Neural progenitor cell (in vitro differentiated cells): ENCODE data around the gene TMEM167A. TPM values are rescaled to one million over a fixed set of nuclear protein-coding genes. Genes with fewer than 3 reads are reported as not detected.

ENCODE experiments used
- DNase-seq: peaks from one replicate; pipeline ENCODE4 v3.0.0-alpha.2; 2016; ENCODE audit warnings: low spot score
- H2AFZ ChIP-seq: fragments of 200-600 bp; sonication (generic); replicated peaks from 2 replicates; pipeline ENCODE4 v1.6.1; 2016; ENCODE audit warnings: antibody characterized with exemption
- H3F3A ChIP-seq: fragments of 200-600 bp; sonication (generic); 2 replicates; pipeline ENCODE4 v1.6.1; 2016; ENCODE audit warnings: antibody characterized with exemption, low read depth
- H3K27ac ChIP-seq: fragments of 200-600 bp; sonication (generic); 2 replicates; pipeline ENCODE4 v1.5.1; 2016; ENCODE audit warnings: mild to moderate bottlenecking
- H3K27me3 ChIP-seq: fragments of 200-600 bp; sonication (generic); 2 replicates; pipeline ENCODE4 v1.6.1; 2016; ENCODE audit warnings: mild to moderate bottlenecking, moderate library complexity
- H3K36me3 ChIP-seq: fragments of 200-600 bp; sonication (generic); 2 replicates; pipeline ENCODE4 v1.5.1; 2016
- H3K4me1 ChIP-seq: fragments of 200-600 bp; sonication (generic); 2 replicates; pipeline ENCODE4 v1.6.1; 2016; ENCODE audit warnings: mixed run types
- H3K4me2 ChIP-seq: fragments of 200-600 bp; sonication (generic); 2 replicates; pipeline ENCODE4 v1.6.1; 2016
- H3K4me3 ChIP-seq: fragments of 200-600 bp; sonication (generic); 2 replicates; pipeline ENCODE4 v1.5.1; 2016
- H3K79me2 ChIP-seq: fragments of 200-600 bp; sonication (generic); 2 replicates; pipeline ENCODE4 v1.6.1; 2016; ENCODE audit warnings: low read depth
- H3K9ac ChIP-seq: fragments of 200-600 bp; sonication (generic); 2 replicates; pipeline ENCODE4 v1.6.1; 2016
- H3K9me3 ChIP-seq: fragments of 200-600 bp; sonication (generic); 2 replicates; pipeline ENCODE4 v1.5.1; 2016; ENCODE audit warnings: low read depth
- H4K20me1 ChIP-seq: fragments of 200-600 bp; sonication (generic); 2 replicates; pipeline ENCODE4 v1.6.1; 2016; ENCODE audit warnings: low read depth
- H3K27ac Mint-ChIP-seq: 3 replicates; pipeline ENCODE4 v1.8.0; 2021; ENCODE audit warnings: mixed read lengths
- H3K27me3 Mint-ChIP-seq: 2 replicates; pipeline ENCODE4 v1.8.0; 2022; ENCODE audit warnings: low read depth, mild to moderate bottlenecking, inconsistent platforms, moderate library complexity, mixed read lengths; ENCODE audit not compliant: insufficient read depth
- H3K36me3 Mint-ChIP-seq: 3 replicates; pipeline ENCODE4 v1.8.0; 2021; ENCODE audit warnings: mixed read lengths
- H3K4me1 Mint-ChIP-seq: 3 replicates; pipeline ENCODE4 v1.8.0; 2021; ENCODE audit warnings: mixed read lengths
- H3K4me3 Mint-ChIP-seq: 3 replicates; pipeline ENCODE4 v1.8.0; 2021; ENCODE audit warnings: mild to moderate bottlenecking, moderate library complexity, mixed read lengths
- H3K9me3 Mint-ChIP-seq: 3 replicates; pipeline ENCODE4 v1.8.0; 2020; ENCODE audit warnings: mixed read lengths
- CTCF ChIP-seq: fragments of 200-600 bp; sonication (generic); IDR thresholded peaks from 2 replicates; pipeline ENCODE4 v1.5.1; 2017; ENCODE audit warnings: antibody characterized with exemption, mild to moderate bottlenecking
- EZH2 ChIP-seq: fragments of 200-600 bp; sonication (generic); IDR thresholded peaks from 2 replicates; pipeline ENCODE4 v1.6.1; 2017; ENCODE audit warnings: antibody characterized with exemption, mild to moderate bottlenecking, moderate library complexity
- EZH2phosphoT487 ChIP-seq: fragments of 200-600 bp; sonication (generic); IDR thresholded peaks from 2 replicates; pipeline ENCODE4 v1.6.1; 2017; ENCODE audit warnings: antibody characterized with exemption
- total RNA-seq: library from RNA; depleted of rRNA; stranded (reverse); fragments of >200 nt; gene quantifications from 2 replicates; pipeline ENCODE4 v1.2.3, GENCODE V29; 2015; ENCODE audit warnings: low replicate concordance

Gene TMEM167A
- total RNA-seq, 1 donor from 2014 or later, result 185 TPM

GRCh38 chr5:83055166-83055565 lies 22.0 kb downstream of the TMEM167A start:
- TF ChIP-seq EZH2phosphoT487 (no peak), EZH2 (no peak), CTCF (no peak)
- H3K4me1 Mint-ChIP-seq, result no peaks in the 10 kb centered on the region
- DNase-seq, result no peak
- H3K4me3 ChIP-seq, result no peak overlapping the region
- peaks cover 20% of the 10 kb centered on the region for H3K79me2 ChIP-seq
- peaks cover 12% of the 10 kb centered on the region for H3K36me3 ChIP-seq
- no peaks in the 10 kb centered on the region for H3K9me3 Mint-ChIP-seq
- no peak overlapping the region for H3K27ac ChIP-seq
- no peaks in the 10 kb centered on the region for H4K20me1 ChIP-seq
- H3K27me3 ChIP-seq, result no peaks in the 10 kb centered on the region
- no peaks in the 10 kb centered on the region for H3K9me3 ChIP-seq
- no peak overlapping the region for H3K9ac ChIP-seq
- H3K27ac Mint-ChIP-seq, result no peak overlapping the region
- H3K27me3 Mint-ChIP-seq, result no peaks in the 10 kb centered on the region
- H2AFZ ChIP-seq, result no peak overlapping the region
- H3K36me3 Mint-ChIP-seq, result peaks cover 35% of the 10 kb centered on the region
- H3K4me1 ChIP-seq, result no peaks in the 10 kb centered on the region
- H3K4me3 Mint-ChIP-seq, result no peak overlapping the region
- no peaks in the 10 kb centered on the region for H3F3A ChIP-seq
- H3K4me2 ChIP-seq, result no peak overlapping the region

- Histone ChIP-seq H3K79me2 (no peaks in the 10 kb centered on the region), H2AFZ (no peak overlapping the region), H3K9ac (no peak overlapping the region), H3K27me3 (no peaks in the 10 kb centered on the region), H3F3A (no peaks in the 10 kb centered on the region), H3K9me3 (no peaks in the 10 kb centered on the region), H4K20me1 (no peaks in the 10 kb centered on the region), H3K36me3 (no peaks in the 10 kb centered on the region), H3K4me2 (no peak overlapping the region), H3K27ac (no peak overlapping the region), H3K4me3 (no peak overlapping the region), H3K4me1 (no peaks in the 10 kb centered on the region)
- DNase-seq, result no peak
- Mint-ChIP-seq H3K4me3 (no peak overlapping the region), H3K27me3 (no peaks in the 10 kb centered on the region), H3K9me3 (no peaks in the 10 kb centered on the region), H3K36me3 (peaks cover 32% of the 10 kb centered on the region), H3K27ac (no peak overlapping the region), H3K4me1 (peaks cover 8% of the 10 kb centered on the region)
- TF ChIP-seq EZH2phosphoT487 (no peak), EZH2 (no peak), CTCF (no peak)
These were observed 26.4 kb downstream of the TMEM167A start for GRCh38 chr5:83050723-83051340.

- Histone ChIP-seq H3F3A (no peaks in the 10 kb centered on the region), H3K9ac (no peak overlapping the region), H3K4me3 (no peak overlapping the region), H3K27me3 (no peaks in the 10 kb centered on the region), H3K4me1 (no peaks in the 10 kb centered on the region), H4K20me1 (no peaks in the 10 kb centered on the region), H3K79me2 (no peaks in the 10 kb centered on the region), H3K9me3 (no peaks in the 10 kb centered on the region), H3K27ac (no peak overlapping the region), H3K36me3 (no peaks in the 10 kb centered on the region), H3K4me2 (no peak overlapping the region), H2AFZ (no peak overlapping the region)
- H3K9me3 Mint-ChIP-seq, result no peaks in the 10 kb centered on the region
- no peak overlapping the region for H3K27ac Mint-ChIP-seq
- H3K27me3 Mint-ChIP-seq, result no peaks in the 10 kb centered on the region
- no peak for DNase-seq
- H3K4me1 Mint-ChIP-seq, result peaks cover 8% of the 10 kb centered on the region
- peaks cover 25% of the 10 kb centered on the region for H3K36me3 Mint-ChIP-seq
- no peak overlapping the region for H3K4me3 Mint-ChIP-seq
- TF ChIP-seq CTCF, result no peak
- no peak for TF ChIP-seq EZH2phosphoT487
- no peak for TF ChIP-seq EZH2
These were observed 27.8 kb downstream of the TMEM167A start for GRCh38 chr5:83049370-83049885.
